B cell (primary cell): ENCODE data around the gene TRPM6. TPM values are rescaled to one million over a fixed set of nuclear protein-coding genes. Genes with fewer than 3 reads are reported as not detected.

Experiments
- ATAC-seq: fragments of 200-7000 bp; cut with Tn5 transposase; one replicate; pipeline ENCODE4 v1.10.0; 2021; ENCODE audit warnings: low read depth, mild to moderate bottlenecking, moderate number of reproducible peaks, moderate library complexity
- CTCF ChIA-PET: fragments of 350-600 bp; sonication (Branson Sonifier 250); formaldehyde crosslinking; loops from one replicate; lab custom pipeline; 2021; ENCODE audit warnings: antibody characterized with exemption, inconsistent platforms; lab: Charles Lee
- POLR2A ChIA-PET: fragments of 350-600 bp; sonication (Branson Sonifier 250); formaldehyde crosslinking; loops from one replicate; lab custom pipeline; 2021; ENCODE audit warnings: antibody characterized with exemption; lab: Charles Lee
- DNase-seq: peaks from one replicate; pipeline ENCODE4 v3.0.0; 2013
- H2AFZ ChIP-seq: 2 replicates; pipeline ENCODE4 v1.6.1; 2012; ENCODE audit warnings: mild to moderate bottlenecking, low read depth, low read length; ENCODE audit not compliant: insufficient read depth, poor library complexity, severe bottlenecking
- H3K27ac ChIP-seq, 2 donors: 1 replicate in 1 of 2; 2 replicates in 1 of 2; pipeline ENCODE4 v1.5.1; 2012 to 2013; ENCODE audit warnings: low read length in 2 of 2, mild to moderate bottlenecking in 2 of 2, moderate library complexity in 1 of 2
- H3K27me3 ChIP-seq, 4 experiments: fragments of 200-600 bp in 1 of 4; sonication (generic) in 1 of 4; replicated peaks in 1 of 4; 1 replicate in 2 of 4; 2 replicates in 2 of 4; pipeline versions ENCODE4 v1.6.1 to v1.7.0; 2013 to 2016; ENCODE audit warnings: low read length in 3 of 4, mild to moderate bottlenecking in 2 of 4, mixed read lengths in 1 of 4, moderate library complexity in 1 of 4; ENCODE audit not compliant: insufficient read depth in 4 of 4, control insufficient read depth in 3 of 4; ENCODE audit errors: control extremely low read depth in 1 of 4
- H3K36me3 ChIP-seq, 2 experiments: replicated peaks in 1 of 2; 1 replicate in 1 of 2; 2 replicates in 1 of 2; pipeline versions ENCODE4 v1.6.1 to v1.7.1; 2013; ENCODE audit warnings: low read length in 1 of 2; ENCODE audit not compliant: insufficient read depth in 2 of 2, control insufficient read depth in 1 of 2; ENCODE audit errors: control extremely low read depth in 1 of 2, extremely low read depth in 1 of 2
- H3K4me1 ChIP-seq, 2 donors: fragments of 200-600 bp in 1 of 2; sonication (generic) in 1 of 2; 1 replicate in 1 of 2; 2 replicates in 1 of 2; pipeline versions ENCODE4 v1.5.1 to v1.6.1; 2013 to 2017; ENCODE audit warnings: low read length in 2 of 2; ENCODE audit not compliant: control insufficient read depth in 2 of 2, insufficient read depth in 2 of 2
- H3K4me2 ChIP-seq: replicated peaks from 2 replicates; pipeline ENCODE3; 2012; ENCODE audit warnings: mild to moderate bottlenecking, low read depth, low read length; ENCODE audit not compliant: poor library complexity, severe bottlenecking
- H3K4me3 ChIP-seq, 5 experiments: fragments of 200-600 bp in 1 of 5; sonication (generic) in 1 of 5; 1 replicate in 3 of 5; 2 replicates in 2 of 5; pipeline versions ENCODE4 v1.5.1 to v1.7.0; 2011 to 2016; ENCODE audit warnings: low read length in 4 of 5, mild to moderate bottlenecking in 4 of 5, low read depth in 2 of 5, control low read depth in 1 of 5, moderate library complexity in 1 of 5; ENCODE audit not compliant: insufficient read depth in 1 of 5; ENCODE audit errors: control extremely low read depth in 1 of 5, extremely low read depth in 1 of 5
- H3K79me2 ChIP-seq: fragments of 200-600 bp; sonication (generic); one replicate; pipeline ENCODE4 v1.6.0; 2016; ENCODE audit warnings: low read length; ENCODE audit not compliant: control insufficient read depth, insufficient read depth
- H3K9ac ChIP-seq: fragments of 200-600 bp; sonication (generic); 2 replicates; pipeline ENCODE4 v1.6.1; 2017; ENCODE audit warnings: mild to moderate bottlenecking, low read length, moderate library complexity
- H3K9me3 ChIP-seq, 3 donors: one replicate each; pipeline versions ENCODE4 v1.6.1 to v1.7.1; 2013; ENCODE audit warnings: low read length in 2 of 3; ENCODE audit not compliant: control insufficient read depth in 2 of 3, insufficient read depth in 1 of 3; ENCODE audit errors: control extremely low read depth in 1 of 3
- H4K20me1 ChIP-seq: 2 replicates; pipeline ENCODE4 v1.6.0; 2012; ENCODE audit warnings: mild to moderate bottlenecking, low read length; ENCODE audit not compliant: insufficient read depth, control insufficient read depth, poor library complexity, severe bottlenecking
- H3K27ac Mint-ChIP-seq: one replicate; pipeline ENCODE4 v1.8.0; 2021; ENCODE audit warnings: mixed read lengths
- H3K27me3 Mint-ChIP-seq: one replicate; pipeline ENCODE4 v1.8.0; 2021; ENCODE audit warnings: mixed read lengths
- H3K4me1 Mint-ChIP-seq: one replicate; pipeline ENCODE4 v1.8.0; 2021; ENCODE audit warnings: mixed read lengths
- H3K4me3 Mint-ChIP-seq: one replicate; pipeline ENCODE4 v1.8.0; 2021; ENCODE audit warnings: mixed read lengths
- H3K9me3 Mint-ChIP-seq: one replicate; pipeline ENCODE4 v1.8.0; 2022; ENCODE audit warnings: mixed read lengths; ENCODE audit not compliant: insufficient read depth
- CTCF ChIP-seq: fragments of 200-600 bp; IDR thresholded peaks from one replicate; pipeline ENCODE4 v1.8.0; 2022; ENCODE audit warnings: antibody characterized with exemption, mild to moderate bottlenecking
- EZH2 ChIP-seq: IDR thresholded peaks from 2 replicates; pipeline ENCODE4 v1.6.1; 2012; ENCODE audit warnings: borderline replicate concordance, low read depth, mild to moderate bottlenecking, moderate library complexity, low read length; ENCODE audit not compliant: insufficient read depth, poor library complexity, severe bottlenecking
- WGBS: methylation state at CpG from one replicate; pipeline ENCODE4 v1.1.5; 2013; ENCODE audit warnings: missing lambda C conversion rate; ENCODE audit not compliant: insufficient coverage; 5-methylcytosine and 5-hydroxymethylcytosine counted together
- intact Hi-C: fragments of 100-400 bp; cut with micrococcal nuclease; formaldehyde crosslinking; loops from one replicate; pipeline ENCODE4 v1.10.0; 2022
- polyA plus RNA-seq: library from polyadenylated mRNA; depleted of rRNA; stranded (reverse); fragments of >200 nt; gene quantifications from 2 replicates; pipeline ENCODE4 v1.2.3, GENCODE V29; 2012
- total RNA-seq, 2 donors: library from RNA; stranded (reverse); fragments of 120-200 nt in 1 of 2; gene quantifications; 1 replicate in 1 of 2; 2 replicates in 1 of 2; pipeline versions ENCODE4 v1.2.3 to v1.2.4, GENCODE V29; 2013 to 2022

Gene TRPM6
- total and polyA plus RNA-seq, 2 donors (not counting 1 experiment from before 2014, with no cell fraction given) = not detected

- no peak overlapping the region for H3K4me2 ChIP-seq
- Mint-ChIP-seq H3K4me3 (no peak overlapping the region), H3K27me3 (peaks cover 12% of the 10 kb centered on the region), H3K27ac (no peak overlapping the region), H3K9me3 (no peaks in the 10 kb centered on the region), H3K4me1 (no peaks in the 10 kb centered on the region)
- H2AFZ ChIP-seq = no peak overlapping the region
- intact Hi-C loops = no loop called here
- CTCF ChIA-PET = interaction anchor here (0.7 to 4.2 kb wide), 3 partner anchors 9 to 218 kb away, joined by 3 to 21 read pairs (median 7); no protein-coding TSS in a partner anchor
- POLR2A ChIA-PET = no interaction called here
- ATAC-seq = no peak
- H3K36me3 ChIP-seq = no peaks in the 10 kb centered on the region
- peaks cover 0 to 7% (median 3%) of the 10 kb centered on the region in 4 experiments for H3K27me3 ChIP-seq
- no peaks in the 10 kb centered on the region for H4K20me1 ChIP-seq
- H3K79me2 ChIP-seq = no peaks in the 10 kb centered on the region
- H3K4me3 ChIP-seq = no peak overlapping the region
- WGBS = 81% methylated on average over 3 of the region's 5 CpGs
- H3K27ac ChIP-seq = no peak overlapping the region
- no peaks in the 10 kb centered on the region for H3K4me1 ChIP-seq
- no peak overlapping the region for H3K9ac ChIP-seq
- no peak for DNase-seq
- TF ChIP-seq CTCF (no peak), EZH2 (no peak)
- H3K9me3 ChIP-seq = no peaks in the 10 kb centered on the region
Measured at GRCh38 chr9:74784506-74784905, 103.2 kb downstream of the TRPM6 start.

- H3K27ac ChIP-seq = no peak overlapping the region
- no peaks in the 10 kb centered on the region for H3K36me3 ChIP-seq
- CTCF ChIA-PET = interaction anchor here (0.6 to 4.2 kb wide), 4 partner anchors 10 to 219 kb away, joined by 3 to 21 read pairs (median 4); no protein-coding TSS in a partner anchor
- H3K4me2 ChIP-seq = no peak overlapping the region
- Mint-ChIP-seq H3K9me3 (no peaks in the 10 kb centered on the region), H3K4me1 (no peaks in the 10 kb centered on the region), H3K27ac (no peak overlapping the region), H3K27me3 (peaks cover 14% of the 10 kb centered on the region), H3K4me3 (no peak overlapping the region)
- POLR2A ChIA-PET = no interaction called here
- H3K79me2 ChIP-seq = no peaks in the 10 kb centered on the region
- no peak overlapping the region for H2AFZ ChIP-seq
- intact Hi-C loops = no loop called here
- H3K9me3 ChIP-seq = no peaks in the 10 kb centered on the region
- no peak overlapping the region for H3K4me3 ChIP-seq
- H3K4me1 ChIP-seq = no peaks in the 10 kb centered on the region
- peaks cover 0 to 3% (median 1%) of the 10 kb centered on the region in 4 experiments for H3K27me3 ChIP-seq
- no peaks in the 10 kb centered on the region for H4K20me1 ChIP-seq
- ATAC-seq (no peak), DNase-seq (no peak)
- WGBS = no CpG with 5 or more reads among the region's 2 CpGs
- no peak overlapping the region for H3K9ac ChIP-seq
- TF ChIP-seq EZH2 (no peak), CTCF (no peak)
Measured at GRCh38 chr9:74783408-74783807, 104.3 kb downstream of the TRPM6 start.
